Epidermal melanocyte (primary cell): ENCODE data around the gene DIAPH1.
A peak's percentile ranks its signal among the peaks of the same experiment; 100 is the strongest.

Experiments
- DNase-seq: peaks from one replicate; pipeline ENCODE4 v3.0.0; 2011; ENCODE audit warnings: low spot score; ENCODE audit not compliant: insufficient read length

DIAPH1 gene

DNA sequence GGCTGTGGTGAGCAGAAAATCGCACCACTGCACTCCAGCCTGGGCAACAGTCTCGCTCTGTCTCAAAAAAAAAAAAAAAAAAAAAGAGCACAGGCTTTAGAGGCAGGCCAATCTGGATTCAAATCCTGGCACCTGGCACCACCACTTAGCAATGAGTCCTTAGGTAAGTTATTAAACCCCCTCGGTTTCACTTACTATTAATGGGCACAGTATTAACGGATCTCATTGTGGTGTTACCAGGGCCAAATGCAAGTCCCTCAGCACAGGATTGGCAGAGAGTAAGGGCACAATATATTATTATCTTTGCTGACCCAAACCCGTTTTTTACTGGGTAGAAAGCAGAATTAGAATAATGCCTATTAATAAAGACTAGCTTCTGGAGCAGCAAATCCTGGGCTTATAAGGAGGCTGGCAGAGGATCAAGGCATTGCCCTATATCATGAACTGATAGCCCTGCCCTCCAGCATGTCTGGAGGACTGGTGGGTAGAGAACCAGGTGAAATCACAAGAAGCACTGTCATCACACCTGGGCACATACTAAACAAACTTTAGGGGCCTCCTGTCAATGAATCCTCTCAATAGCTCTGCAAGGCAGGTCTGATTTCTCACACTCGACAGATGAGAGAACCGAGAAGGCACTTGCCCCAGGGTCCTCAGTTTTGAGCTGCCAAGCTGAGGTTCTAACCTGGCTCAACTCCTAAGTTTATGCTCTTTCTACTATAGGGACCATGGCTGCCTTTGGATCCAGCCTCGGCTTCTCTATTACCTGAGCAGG, 112.2 kb downstream of the DIAPH1 start:
- DNase-seq = no peak

DNA sequence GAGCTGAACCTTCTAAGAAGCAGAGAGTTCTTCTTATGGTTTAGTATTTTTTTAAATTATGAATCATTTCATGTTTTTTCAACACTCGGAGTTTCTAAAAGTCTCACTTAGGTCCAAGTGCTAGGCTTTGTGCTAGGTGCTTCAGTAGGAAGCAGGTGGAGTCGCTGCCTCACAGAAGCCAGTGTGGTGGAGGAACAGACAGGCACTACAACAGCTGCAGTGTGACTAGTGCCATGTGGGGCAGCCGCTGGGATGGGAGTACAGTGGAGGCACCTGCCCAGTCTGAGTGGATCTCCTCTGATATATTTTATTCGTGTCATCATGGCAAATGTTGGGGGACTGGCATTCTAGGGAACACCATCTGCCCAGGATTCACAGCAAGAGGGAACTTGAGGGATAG, 114.6 kb downstream of the DIAPH1 start:
- DNase-seq = no peak

DNA sequence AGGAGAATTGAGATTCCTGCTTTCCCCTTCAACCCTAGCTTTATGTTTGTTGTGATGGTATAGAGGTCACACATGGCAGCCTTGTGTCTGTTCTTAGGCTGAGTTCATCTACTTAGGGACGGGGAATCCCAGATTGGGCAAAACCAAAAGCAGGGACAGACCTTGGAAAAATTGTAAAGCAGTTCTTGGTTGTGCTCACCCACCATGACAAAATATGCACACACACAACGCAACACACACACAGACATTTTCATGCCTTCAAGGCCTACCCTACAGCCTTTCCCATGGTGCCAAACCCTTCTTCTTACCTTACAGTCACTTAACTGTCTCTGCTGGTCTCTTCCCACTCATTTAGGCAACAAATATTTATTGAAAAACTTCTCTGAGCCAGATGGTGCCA, 115.1 kb downstream of the DIAPH1 start:
- DNase-seq = no peak

DNA sequence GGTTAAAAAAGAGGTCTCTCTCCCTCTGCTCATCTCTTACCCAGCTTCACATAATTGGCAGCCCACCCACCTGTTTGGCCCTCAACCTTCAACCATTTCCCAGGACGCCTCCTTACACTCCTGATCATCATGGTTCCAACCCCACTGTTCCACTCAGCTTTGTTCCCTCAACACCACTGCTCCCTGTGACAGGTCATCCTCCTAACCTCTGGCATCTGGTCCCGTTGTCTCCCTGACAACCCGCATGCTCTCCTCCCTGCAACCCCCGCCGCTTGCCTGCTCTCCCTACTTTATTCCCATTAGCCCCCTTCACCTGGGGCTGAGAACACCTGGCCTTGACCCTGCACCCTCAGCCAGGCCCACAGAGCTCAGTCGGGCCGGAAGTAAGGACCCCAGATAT, 117.0 kb downstream of the DIAPH1 start:
- no peak for DNase-seq

DNA sequence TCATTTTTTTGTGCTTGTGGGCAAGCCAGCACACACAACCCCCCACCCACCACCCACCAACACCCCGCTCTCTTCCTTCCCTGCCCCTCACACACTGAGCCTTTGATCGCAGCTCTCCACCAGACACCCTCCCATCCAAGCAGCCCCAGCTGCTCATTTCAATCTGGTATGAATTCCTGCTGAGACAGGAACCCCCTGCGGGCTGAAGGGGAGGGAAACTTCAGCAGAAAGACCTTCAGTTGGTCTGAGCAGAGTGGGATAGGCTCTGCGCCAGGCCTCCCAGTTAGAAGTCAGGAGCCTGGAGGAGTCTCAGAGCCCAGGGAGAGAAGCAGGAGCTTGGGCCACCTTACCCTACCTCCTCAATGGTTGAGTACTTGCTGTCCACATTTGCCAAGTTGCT, 122.8 kb downstream of the DIAPH1 start:
- peak; percentile 65 for DNase-seq

DNA sequence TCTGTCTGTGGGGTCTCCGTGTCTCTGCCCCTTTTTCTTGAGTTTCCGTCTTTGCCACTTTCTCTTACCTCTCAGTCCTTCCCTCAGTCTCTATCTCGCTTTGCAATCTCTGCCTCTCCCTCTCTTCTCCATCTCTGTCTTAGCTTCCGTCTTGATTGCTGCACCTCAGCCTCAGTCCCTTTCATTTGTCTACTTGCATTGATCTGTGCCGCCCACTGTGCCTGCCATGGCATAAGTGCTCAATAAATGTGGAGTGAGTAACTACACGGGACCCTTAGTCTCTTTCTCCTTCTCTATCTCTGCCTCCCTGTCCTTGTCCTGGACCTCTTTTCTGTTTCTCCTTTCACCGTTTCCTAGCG, 123.4 kb downstream of the DIAPH1 start:
- DNase-seq = no peak

DNA sequence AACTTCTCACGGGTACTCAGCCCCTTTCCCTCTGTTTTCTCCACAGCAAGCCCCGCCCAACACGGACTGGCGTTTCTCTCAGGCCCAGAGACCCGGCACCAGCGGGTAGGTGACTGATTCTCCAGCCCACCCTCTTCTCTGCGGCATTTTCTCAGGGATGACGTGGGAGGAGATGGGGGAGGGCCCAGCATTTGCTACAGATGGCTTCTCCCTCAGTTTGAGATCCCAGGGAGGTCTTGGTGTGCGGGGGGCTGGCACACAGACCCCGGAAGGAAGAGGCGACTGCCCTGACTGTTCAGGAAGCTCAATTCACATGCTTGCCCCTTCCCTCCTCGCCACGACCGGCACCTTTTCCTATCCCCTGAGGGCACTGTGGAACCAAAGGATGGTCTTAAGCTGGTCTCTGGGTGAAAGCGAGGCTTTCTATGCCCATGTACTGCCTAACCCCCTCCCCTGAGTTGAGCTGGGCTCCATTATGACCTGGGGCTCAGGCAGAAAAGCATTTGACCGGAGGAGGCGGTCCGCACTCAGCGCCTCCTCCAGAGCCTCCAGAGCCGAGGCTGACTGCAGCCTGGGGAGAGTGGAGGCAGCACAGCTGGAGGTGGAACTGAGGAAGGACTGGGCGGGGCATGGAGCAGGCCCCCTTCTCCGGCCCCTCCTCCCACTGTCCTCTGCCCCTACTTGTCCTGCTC, 123.9 kb downstream of the DIAPH1 start:
- no peak for DNase-seq

DNA sequence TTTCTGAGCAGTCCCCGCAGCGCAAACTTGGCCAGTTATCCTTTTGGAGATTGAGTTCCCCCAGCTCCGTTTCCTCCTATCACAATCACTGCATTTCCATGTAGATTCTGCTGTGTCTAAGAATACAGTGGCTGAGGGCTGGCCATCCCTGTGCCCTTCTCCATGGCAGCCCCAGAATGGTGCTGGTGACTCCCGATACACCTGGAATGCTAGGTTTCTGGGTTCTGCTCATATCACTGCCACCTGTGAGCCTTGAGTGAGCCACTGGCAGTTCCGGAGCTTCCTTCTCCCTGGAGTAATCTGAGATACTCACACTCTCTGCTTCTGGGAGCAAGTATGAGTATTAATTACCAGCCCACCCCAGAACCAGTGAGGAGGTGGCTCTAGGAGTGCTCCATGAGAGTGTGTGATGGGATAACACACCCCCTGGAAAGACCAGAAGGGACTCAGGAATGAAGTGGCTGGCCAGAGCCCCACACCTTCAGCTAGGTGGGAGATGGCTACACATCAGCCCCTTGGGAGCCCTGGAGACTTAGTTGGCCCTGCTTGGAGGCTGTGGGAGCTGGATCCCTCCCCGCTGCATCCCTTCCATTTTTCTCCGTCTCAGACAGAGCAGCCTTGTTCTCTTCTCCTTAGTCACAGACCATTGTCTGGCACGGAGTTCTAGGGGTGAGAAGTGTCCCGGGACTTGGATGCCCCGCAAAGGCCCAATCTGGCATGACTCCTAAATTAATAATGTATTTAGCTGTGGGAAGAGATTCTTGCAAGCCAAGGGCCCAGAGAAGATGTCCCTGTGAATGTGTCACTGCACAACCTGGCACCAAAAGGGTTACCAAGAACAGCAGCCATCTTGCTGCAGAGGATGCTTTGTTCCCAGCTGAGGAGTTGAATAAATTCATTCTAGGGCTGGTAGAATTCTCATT, 125.0 kb downstream of the DIAPH1 start:
- peak; percentile 81 for DNase-seq

DNA sequence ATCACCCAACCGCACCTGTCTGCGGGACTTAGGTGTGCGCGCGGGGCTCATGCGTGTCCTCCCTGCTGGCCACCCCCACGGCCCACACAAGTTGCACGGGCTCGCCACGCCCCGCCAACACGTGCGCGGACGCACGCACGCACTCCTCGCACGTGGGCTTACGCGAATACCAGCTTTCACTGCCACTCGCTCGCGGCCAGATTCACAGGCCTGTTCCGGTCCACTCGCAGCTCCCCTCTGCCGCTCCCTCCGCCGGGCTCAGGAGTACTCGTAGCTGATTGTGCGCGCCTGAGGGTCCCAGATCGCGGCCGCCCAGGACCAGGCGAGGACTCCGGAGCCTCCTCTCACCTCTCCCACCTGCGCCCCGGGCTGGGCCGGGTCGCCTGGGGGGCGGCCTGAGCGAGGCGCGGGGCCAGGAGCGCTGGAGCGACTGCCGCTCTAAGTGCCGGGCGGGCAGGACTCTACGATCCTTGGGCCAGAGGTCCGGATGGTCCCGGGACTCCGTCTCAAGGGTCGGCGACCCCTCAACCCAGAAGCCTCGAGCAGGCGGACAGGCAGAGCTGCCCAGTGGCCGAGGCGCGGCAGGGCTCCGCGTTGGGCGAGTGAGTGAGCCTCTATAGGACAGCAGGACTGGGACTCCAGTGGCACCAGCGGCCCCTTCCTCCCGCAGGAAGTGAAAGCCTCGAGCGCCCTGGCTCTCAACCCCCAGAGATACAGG, 126.5 kb downstream of the DIAPH1 start:
- no peak for DNase-seq

DNA sequence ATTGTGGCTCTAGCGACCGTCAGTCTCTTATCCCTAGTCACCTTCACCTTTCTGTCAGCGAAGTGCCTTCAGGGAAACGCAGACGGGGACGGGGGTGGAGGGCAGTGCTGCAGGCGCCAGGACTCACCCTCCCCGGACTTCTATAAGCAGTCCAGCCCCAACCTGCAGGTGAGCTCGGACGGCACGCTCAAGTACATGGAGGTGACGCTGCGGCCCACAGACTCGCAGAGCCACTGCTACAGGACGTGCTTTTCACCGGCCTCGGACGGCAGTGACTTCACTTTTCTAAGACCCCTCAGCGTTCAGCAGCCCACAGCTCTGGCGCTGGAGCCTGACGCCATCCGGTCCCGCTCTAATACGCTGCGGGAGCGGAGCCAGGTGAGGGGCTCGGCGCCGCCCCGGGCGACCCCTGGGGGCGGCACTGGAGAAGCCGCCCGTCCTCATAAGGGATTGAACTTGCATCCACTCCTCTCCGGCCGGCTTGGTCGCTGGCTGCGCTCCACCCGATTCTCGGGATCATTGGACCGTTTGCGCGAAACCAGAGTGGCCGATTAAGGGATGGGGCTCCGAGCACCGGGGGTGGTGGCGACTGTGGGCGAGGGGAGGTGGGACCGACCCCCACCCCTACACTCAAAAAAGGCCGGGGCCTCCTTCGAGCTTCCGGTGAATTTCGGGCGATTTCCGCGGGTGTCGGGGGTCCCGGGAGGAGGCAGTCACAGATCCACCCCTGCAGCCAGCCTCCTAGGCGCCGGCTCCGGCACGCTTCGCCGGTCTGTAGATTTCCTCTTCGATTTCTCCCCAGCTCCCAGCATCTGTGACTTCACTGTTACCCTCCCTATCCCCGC, 127.3 kb downstream of the DIAPH1 start:
- DNase-seq = no peak

DNA sequence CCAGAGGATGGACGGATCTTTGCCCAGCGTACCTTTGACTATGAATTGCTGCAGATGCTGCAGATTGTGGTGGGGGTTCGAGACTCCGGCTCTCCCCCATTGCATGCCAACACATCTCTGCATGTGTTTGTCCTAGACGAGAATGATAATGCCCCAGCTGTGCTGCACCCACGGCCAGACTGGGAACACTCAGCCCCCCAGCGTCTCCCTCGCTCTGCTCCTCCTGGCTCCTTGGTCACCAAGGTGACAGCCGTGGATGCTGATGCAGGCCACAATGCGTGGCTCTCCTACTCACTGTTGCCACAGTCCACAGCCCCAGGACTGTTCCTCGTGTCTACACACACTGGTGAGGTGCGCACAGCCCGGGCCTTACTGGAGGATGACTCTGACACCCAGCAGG, 128.0 kb downstream of the DIAPH1 start:
- no peak for DNase-seq

DNA sequence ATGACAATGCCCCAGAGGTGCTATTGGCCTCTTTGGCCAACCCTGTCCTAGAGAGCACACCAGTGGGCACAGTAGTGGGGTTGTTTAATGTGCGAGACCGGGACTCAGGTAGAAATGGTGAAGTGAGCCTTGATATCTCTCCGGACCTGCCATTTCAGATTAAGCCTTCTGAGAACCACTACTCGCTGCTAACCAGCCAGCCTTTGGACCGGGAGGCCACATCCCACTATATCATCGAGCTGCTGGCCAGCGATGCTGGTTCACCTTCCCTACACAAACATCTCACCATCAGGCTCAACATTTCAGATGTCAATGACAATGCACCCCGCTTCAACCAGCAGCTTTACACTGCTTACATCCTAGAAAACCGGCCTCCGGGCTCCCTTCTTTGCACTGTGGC, 128.5 kb downstream of the DIAPH1 start:
- DNase-seq = no peak

DNA sequence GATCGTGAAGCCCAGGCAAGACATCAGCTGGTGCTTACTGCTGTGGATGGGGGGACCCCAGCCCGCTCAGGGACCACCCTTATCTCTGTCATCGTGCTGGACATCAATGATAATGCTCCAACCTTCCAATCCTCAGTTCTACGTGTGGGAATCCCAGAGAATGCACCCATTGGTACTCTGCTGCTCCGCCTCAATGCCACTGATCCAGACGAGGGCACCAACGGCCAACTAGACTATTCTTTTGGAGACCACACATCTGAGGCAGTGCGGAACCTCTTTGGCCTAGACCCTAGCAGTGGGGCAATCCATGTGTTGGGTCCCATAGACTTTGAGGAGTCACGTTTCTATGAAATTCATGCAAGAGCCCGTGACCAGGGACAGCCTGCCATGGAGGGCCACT, 129.0 kb downstream of the DIAPH1 start:
- DNase-seq = no peak

DNA sequence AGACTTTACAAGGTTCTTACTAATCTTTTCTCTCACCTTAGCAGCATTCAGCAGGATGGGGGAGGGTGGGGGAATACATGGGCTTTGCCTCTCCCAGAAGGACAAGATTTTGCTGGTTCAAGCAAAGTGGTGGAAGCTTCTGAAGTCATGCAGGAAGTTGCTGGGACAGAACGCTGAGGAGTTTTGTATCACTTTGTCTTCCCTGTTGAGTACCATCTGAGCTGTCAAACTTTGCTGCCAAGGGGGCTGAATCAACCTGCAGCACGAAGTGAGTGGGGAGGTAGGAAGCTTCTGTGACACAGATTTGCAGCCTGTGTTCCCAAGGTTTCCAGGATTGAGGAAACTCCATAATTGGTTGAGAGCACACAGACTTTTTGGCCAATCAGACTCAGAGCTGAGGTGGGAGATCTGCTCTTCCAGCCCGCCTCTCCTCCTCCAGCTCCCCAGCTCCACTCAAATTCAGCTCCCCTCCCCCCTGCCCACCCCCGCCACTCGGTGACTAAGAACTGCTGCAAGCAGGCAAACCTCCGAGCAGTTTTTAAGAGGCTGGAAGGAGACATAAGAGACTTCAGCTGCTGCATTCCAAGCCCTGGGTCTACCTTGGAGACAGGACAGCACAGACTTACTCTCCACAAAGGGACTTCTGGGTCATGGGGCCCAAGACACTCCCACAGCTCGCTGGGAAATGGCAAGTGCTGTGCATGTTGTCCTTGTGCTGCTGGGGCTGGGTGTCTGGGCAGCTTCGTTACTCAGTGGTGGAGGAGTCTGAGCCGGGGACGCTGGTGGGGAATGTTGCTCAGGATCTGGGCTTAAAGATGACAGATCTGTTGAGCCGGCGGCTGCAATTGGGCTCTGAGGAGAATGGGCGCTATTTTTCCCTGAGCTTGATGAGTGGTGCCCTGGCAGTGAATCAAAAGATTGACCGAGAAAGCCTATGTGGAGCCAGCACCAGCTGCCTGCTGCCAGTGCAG, 129.9 kb downstream of the DIAPH1 start, which contains the start of gene PCDHGC5:
TSS of gene PCDHGC5 (plus strand) at position 491 of the 971 bp plus-strand sequence. CDS start at position 651, 160 bp downstream.
- no peak for DNase-seq

DNA sequence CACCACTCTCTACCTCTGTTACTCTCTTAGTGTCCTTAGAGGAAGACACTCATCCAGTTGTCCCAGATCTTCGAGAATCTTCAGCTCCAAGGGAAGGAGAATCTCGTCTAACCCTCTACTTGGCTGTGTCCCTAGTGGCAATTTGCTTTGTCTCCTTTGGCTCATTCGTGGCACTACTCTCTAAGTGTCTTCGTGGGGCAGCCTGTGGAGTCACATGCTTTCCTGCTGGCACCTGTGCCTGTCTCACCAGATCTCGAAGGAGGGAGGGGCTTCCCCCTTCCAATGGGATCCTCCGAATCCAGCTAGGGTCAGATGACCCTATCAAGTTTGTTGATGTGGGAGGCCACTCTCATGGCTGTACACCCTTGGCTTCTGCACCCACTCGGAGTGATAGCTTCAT, 131.7 kb downstream of the DIAPH1 start:
- DNase-seq = no peak

DNA sequence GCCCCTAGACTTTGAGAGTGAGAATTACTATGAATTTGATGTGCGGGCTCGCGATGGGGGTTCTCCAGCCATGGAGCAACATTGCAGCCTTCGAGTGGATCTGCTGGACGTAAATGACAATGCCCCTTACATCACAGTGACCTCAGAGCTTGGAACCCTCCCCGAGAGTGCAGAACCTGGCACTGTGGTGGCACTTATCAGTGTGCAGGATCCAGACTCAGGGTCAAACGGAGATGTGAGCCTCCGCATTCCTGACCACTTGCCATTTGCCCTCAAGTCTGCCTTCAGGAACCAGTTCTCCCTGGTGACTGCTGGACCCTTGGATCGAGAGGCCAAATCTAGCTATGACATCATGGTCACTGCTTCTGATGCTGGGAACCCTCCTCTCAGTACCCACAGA, 132.7 kb downstream of the DIAPH1 start:
- no peak for DNase-seq

DNA sequence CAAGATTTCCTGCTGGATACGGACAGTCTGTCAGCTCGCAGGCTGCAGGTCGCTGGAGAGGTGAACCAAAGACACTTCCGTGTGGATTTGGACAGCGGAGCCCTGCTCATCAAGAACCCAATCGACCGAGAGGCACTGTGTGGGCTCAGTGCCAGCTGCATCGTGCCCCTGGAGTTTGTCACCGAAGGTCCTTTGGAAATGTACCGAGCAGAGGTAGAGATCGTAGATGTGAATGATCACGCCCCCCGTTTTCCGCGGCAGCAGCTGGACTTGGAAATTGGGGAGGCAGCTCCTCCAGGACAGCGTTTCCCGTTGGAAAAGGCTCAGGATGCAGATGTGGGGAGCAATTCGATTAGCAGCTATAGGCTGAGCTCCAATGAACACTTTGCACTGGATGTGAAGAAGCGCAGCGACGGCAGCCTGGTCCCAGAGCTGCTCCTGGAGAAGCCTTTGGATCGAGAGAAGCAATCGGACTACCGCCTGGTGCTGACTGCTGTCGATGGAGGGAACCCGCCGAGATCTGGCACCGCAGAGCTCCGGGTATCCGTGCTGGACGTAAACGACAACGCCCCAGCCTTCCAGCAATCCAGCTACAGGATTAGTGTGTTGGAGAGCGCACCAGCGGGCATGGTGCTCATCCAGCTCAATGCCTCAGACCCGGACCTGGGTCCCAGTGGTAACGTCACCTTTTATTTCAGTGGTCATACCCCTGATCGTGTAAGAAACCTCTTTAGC, 133.3 kb downstream of the DIAPH1 start:
- DNase-seq = no peak

DNA sequence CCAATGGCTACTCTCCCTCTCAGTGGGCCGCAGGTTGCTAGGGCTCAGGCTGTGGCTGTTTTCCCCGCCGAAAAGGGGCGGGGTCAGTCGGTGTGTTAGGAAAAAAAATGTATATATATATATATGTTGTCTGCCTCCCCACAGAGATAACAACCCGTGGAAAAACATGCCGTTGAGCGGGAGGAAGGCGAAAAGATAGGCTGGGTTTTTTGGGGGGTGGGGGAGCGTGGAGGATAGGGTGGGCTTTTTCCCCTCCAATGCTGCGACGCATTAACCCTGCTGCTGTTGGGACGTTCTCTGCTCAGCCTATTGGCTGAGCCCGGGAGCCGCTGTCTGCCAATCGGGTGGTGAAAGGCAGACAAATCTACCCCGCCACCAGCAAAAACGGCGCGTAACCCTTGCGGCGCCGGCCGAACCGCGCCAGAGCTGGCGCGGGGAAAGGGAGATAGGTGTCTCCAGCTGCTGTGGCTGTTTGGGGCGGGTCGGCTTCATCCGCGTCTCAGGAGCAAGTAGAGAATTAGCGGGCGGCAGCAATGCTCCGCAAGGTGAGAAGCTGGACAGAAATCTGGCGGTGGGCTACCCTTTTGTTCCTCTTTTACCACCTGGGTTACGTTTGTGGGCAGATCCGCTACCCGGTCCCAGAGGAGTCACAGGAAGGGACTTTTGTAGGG, 134.0 kb downstream of the DIAPH1 start, which contains the start of gene PCDHGC4:
TSS of gene PCDHGC4 (plus strand) at position 390 of the 671 bp plus-strand sequence. CDS start at position 534, 144 bp downstream.
- DNase-seq = no peak
